ENCODE measurements around the gene OXCT1. TPM values are rescaled to one million over a fixed set of nuclear protein-coding genes. Genes with fewer than 3 reads are reported as not detected.
A peak's percentile ranks its signal among the peaks of the same experiment; 100 is the strongest.

OXCT1 gene
- total and polyA plus RNA-seq, 9 of the 15 experiments (the other 6 are each of a cell fraction or from before 2014, with no cell fraction given), result 24.7 to 61.2 (median 41.9) TPM

- in situ Hi-C loops (cut with MboI), result no loop called here
- ChIA-PET CTCF (ENCODE audit: low intra/inter-chr PET ratio) (no interaction called here), POLR2A (interaction anchor here (0.7 to 1.6 kb wide), 3 partner anchors 8 to 1843 kb away, joined by 3 to 6 read pairs (median 4); partner anchors contain the start of gene RIMOC1)
- no peaks in the 10 kb centered on the region for H4K20me1 ChIP-seq (replicated peaks; ENCODE audit: control insufficient read depth, insufficient read depth, low read length)
- H3K79me2 ChIP-seq (ENCODE audit: control insufficient read depth, insufficient read depth, low read length), result no peaks in the 10 kb centered on the region
- BruUV-seq (replicated peaks), result no TSS peak
- intact Hi-C loops (cut with micrococcal nuclease), result no loop called here
- peak; percentile 73 for ATAC-seq
- peak in 2 of 4 experiments; percentile 34 to 46 for DNase-seq (ENCODE audit: extremely low read depth in 1 of 4, low spot score in 3 of 4)
- WGBS (ENCODE audit: insufficient coverage, low coverage, missing lambda C conversion rate), result 5% methylated on average over 2 of the region's 2 CpGs
- no peaks in the 10 kb centered on the region for H3K9me1 ChIP-seq (ENCODE audit: control insufficient read depth, insufficient read depth, low read length)
- H3K36me3 ChIP-seq (ENCODE audit: control insufficient read depth, insufficient read depth, low read length), result no peaks in the 10 kb centered on the region
- H3K4me1 ChIP-seq (replicated peaks in 1 of 2; ENCODE audit: control insufficient read depth in 2 of 2, insufficient read depth in 2 of 2, low read length in 2 of 2), result peaks cover 7 to 22% of the 10 kb centered on the region in 2 experiments; a peak in 4 of 5 replicates
- no peak overlapping the region for H3K9ac ChIP-seq (ENCODE audit: insufficient read depth in 1 of 2, low read depth in 2 of 2, low read length in 2 of 2)
- no peak overlapping the region for H3K4me3 ChIP-seq
- H3K27me3 ChIP-seq (ENCODE audit: control insufficient read depth in 2 of 2, insufficient read depth in 2 of 2, low read length in 2 of 2), result no peaks in the 10 kb centered on the region
- no peaks in the 10 kb centered on the region for H3K9me3 ChIP-seq (replicated peaks; ENCODE audit: control insufficient read depth, insufficient read depth, low read depth, low read length)
- peak overlapping the region; percentile 70 for H2AFZ ChIP-seq (ENCODE audit: low read depth, low read length)
- no peak overlapping the region for H3K4me2 ChIP-seq (ENCODE audit: insufficient read depth, low read length)
- peak; percentile 26 for FAIRE-seq
- H3K27ac ChIP-seq (ENCODE audit: extremely low read depth, low read depth, low read length), result no peak overlapping the region
- TF ChIP-seq FOSL1 (tag; conservative IDR thresholded peaks at IDR 0.05) (0 out of 2 replicates have a peak, but pooled peaks have one; percentile 21), ZNF518B (CRISPR knock-in tag; IDR thresholded peaks at IDR 0.05) (peak; percentile 32; the same call in 1 of the 2 replicates), CUX1 (CRISPR knock-in tag; IDR thresholded peaks at IDR 0.05) (0 out of 2 replicates have a peak, but pooled peaks have one; percentile 13), HMBOX1 (IDR thresholded peaks at IDR 0.05) (peak; percentile 61), FOXM1 (IDR thresholded peaks at IDR 0.05; ENCODE audit: low read depth) (peak; percentile 84), FOXM1 (CRISPR knock-in tag; IDR thresholded peaks at IDR 0.05; ENCODE audit: low read depth) (no peak), TEAD1 (CRISPR knock-in tag; IDR thresholded peaks at IDR 0.05) (0 out of 4 replicates have a peak, but pooled peaks of 1 of the 2 experiments have one; percentile 44), ZNF766 (CRISPR knock-in tag; conservative IDR thresholded peaks at IDR 0.05) (peak; percentile 45; the same call in 1 of the 2 replicates), ZNF384 (IDR thresholded peaks at IDR 0.05; ENCODE audit: low read depth, low read length) (no peak), ZNF511 (CRISPR knock-in tag; IDR thresholded peaks at IDR 0.05) (no peak)
These were observed 21.0 kb upstream of the OXCT1 start for GRCh38 chr5:41891066-41891707.

All from K562 (cell line).